K562 (cell line): Measurements from ENCODE around the gene PDLIM7. TPM values are rescaled to one million over a fixed set of nuclear protein-coding genes. Genes with fewer than 3 reads are reported as not detected.

Experiments used
- CHD7 ChIP-seq: fragments of 200-600 bp; sonication (generic); IDR thresholded peaks from one replicate; pipeline ENCODE4 v1.6.1; 2012; ENCODE audit warnings: mild to moderate bottlenecking, low read depth, low read length, inconsistent platforms
- MGA ChIP-seq: fragments of 450-650 bp; IDR thresholded peaks from 2 replicates; pipeline ENCODE4 v1.6.1; 2016; ENCODE audit warnings: mild to moderate bottlenecking, moderate library complexity
- PHTF2 ChIP-seq: fragments of 250-450 bp; sonication (Bioruptor Pico); IDR thresholded peaks from 2 replicates; pipeline ENCODE4 v1.5.0; 2021; ENCODE audit warnings: mild to moderate bottlenecking
- polyA plus RNA-seq, 8 experiments: library from polyadenylated mRNA; depleted of rRNA in 4 of 8; stranded (reverse) in 5 of 8; unstranded in 3 of 8; fragments of >200 nt; fragmentation: Nextera tagmentation in 2 of 8; fragmentation: Illumina TruSeq in 1 of 8; extraction: Ambion mirVana in 2 of 8; extraction: Trizol in 1 of 8; gene quantifications; 2 replicates each; pipeline versions ENCODE4 v1.2.1 to v1.2.3, GENCODE V29; 2011 to 2014; ENCODE audit warnings: inconsistent platforms in 1 of 8, missing spikeins in 1 of 8
- total RNA-seq, 7 experiments: library from RNA; depleted of rRNA in 6 of 7; stranded (reverse); fragments of >200 nt in 6 of 7; fragmentation: Illumina TruSeq in 2 of 7; extraction: Trizol in 2 of 7; gene quantifications; 2 replicates each; pipeline versions ENCODE4 v1.2.1 to v1.2.3, GENCODE V29; 2011 to 2021; ENCODE audit warnings: low replicate concordance in 1 of 7

PDLIM7 gene
- total and polyA plus RNA-seq, 9 of the 15 experiments (the other 6 are each of a cell fraction or from before 2014, with no cell fraction given): 2.1 to 124 (median 32.6) TPM

GRCh38 chr5:177479774-177480173, 17.6 kb downstream of the PDLIM7 start (continued):
- TF ChIP-seq MGA (no peak), PHTF2 (CRISPR knock-in tag) (no peak), CHD7 (no peak)
